Heart right ventricle (tissue), 16 donors: Measurements from ENCODE around the gene COG8. TPM values are rescaled to one million over a fixed set of nuclear protein-coding genes. Genes with fewer than 3 reads are reported as not detected.

ENCODE experiments used
- ATAC-seq, 8 donors: fragments of 200-7000 bp; cut with Tn5 transposase; one replicate each; pipeline ENCODE4 v1.9.1; 2020; ENCODE audit warnings: mild to moderate bottlenecking in 8 of 8, moderate library complexity in 8 of 8, moderate number of reproducible peaks in 1 of 8
- DNase-seq, 2 donors: peaks; one replicate each; pipeline ENCODE4 v3.0.0-alpha.2; 2020
- H3K27ac ChIP-seq, 10 donors: fragments of 200-600 bp; sonication (generic) in 2 of 10; one replicate each; pipeline versions ENCODE4 v1.5.0 to v1.8.0; 2020 to 2022; ENCODE audit warnings: mild to moderate bottlenecking in 3 of 10
- H3K27me3 ChIP-seq, 7 donors: fragments of 200-600 bp; one replicate each; pipeline ENCODE4 v1.8.0; 2021 to 2022; ENCODE audit warnings: mild to moderate bottlenecking in 2 of 7
- H3K36me3 ChIP-seq, 9 donors: fragments of 200-600 bp; sonication (generic) in 1 of 9; one replicate each; pipeline versions ENCODE4 v1.5.0 to v1.8.0; 2020 to 2022; ENCODE audit warnings: mild to moderate bottlenecking in 2 of 9
- H3K4me1 ChIP-seq, 9 donors: fragments of 200-600 bp; sonication (generic) in 1 of 9; one replicate each; pipeline versions ENCODE4 v1.5.0 to v1.8.0; 2020 to 2022; ENCODE audit warnings: mild to moderate bottlenecking in 4 of 9
- H3K4me3 ChIP-seq, 10 donors: fragments of 200-600 bp; sonication (generic) in 2 of 10; one replicate each; pipeline versions ENCODE4 v1.5.0 to v1.8.0; 2020 to 2022; ENCODE audit warnings: mild to moderate bottlenecking in 7 of 10, moderate library complexity in 2 of 10
- H3K9me3 ChIP-seq, 11 donors: fragments of 200-600 bp in 10 of 11; sonication (generic) in 2 of 11; one replicate each; pipeline versions ENCODE4 v1.5.0 to v1.8.0; 2013 to 2022; ENCODE audit warnings: mild to moderate bottlenecking in 2 of 11, control low read depth in 1 of 11, moderate library complexity in 1 of 11
- CTCF ChIP-seq, 9 donors: fragments of 200-600 bp; sonication (generic) in 2 of 9; IDR thresholded peaks; one replicate each; pipeline versions ENCODE4 v1.5.0 to v1.8.0; 2021 to 2022; ENCODE audit warnings: antibody characterized with exemption in 9 of 9, mild to moderate bottlenecking in 5 of 9, moderate library complexity in 1 of 9
- WGBS, 2 donors: extraction: QIAGEN DNeasy Blood & Tissue Kit; methylation state at CpG; one replicate each; pipeline ENCODE4 v1.1.7; 2013; ENCODE audit warnings: inconsistent platforms in 1 of 2; 5-methylcytosine and 5-hydroxymethylcytosine counted together
- intact Hi-C, 10 donors: fragments of 100-400 bp; cut with DNase I; formaldehyde crosslinking; loops; one replicate each; pipeline versions ENCODE4 v1.11.1 to v1.14.2; 2022
- polyA plus RNA-seq, 2 donors: library from polyadenylated mRNA; stranded (reverse); fragments of 200-250 nt; gene quantifications; one replicate each; pipeline ENCODE4 v1.2.3, GENCODE V29; 2013
- total RNA-seq, 10 donors: library from RNA; stranded (reverse); fragmentation: NEBNext Ultra II Directional in 3 of 10; extraction: Animal tissue kit (Norgen Biotek cat#: 25700) in 3 of 10; gene quantifications; one replicate each; pipeline versions ENCODE4 v1.2.1 to v1.2.4, GENCODE V29; 2021 to 2023
- donor health status: Arrhythmogenic right ventricular cardiomyopathy.
- donor health status: ischemic (EF 13 %, LVEDD 7.1; RV severe dilation, severe dysfunction).
- donor health status: healthy with polysubstance abuse.
- donor health status: DM: no; HTN: yes; CAD: no.
- donor health status: DM: no; HTN: no; CAD: no.
- donor health status: ischemic (EF 25% LVEDD 6.9; RV normal size, moderate dysfunction).
- donor health status: ischemic (EF 25% LVEDD 5.7; RV mildly dilated, moderate dysfunction).
- donor health status: healthy.
- donor health status: DM: yes; HTN: yes; CAD: no.
- donor health status: Ischemic cardiomyopathy.
- donor health status: ischemic (EF 35%, LVEDD 5.7; RV mildly dilated, moderate dysfunction).
- donor health status: nonischemic (EF 11% LVEDD 7.7; RV severe dilation, severe dysfunction).
- donor health status: DM: yes; HTN: yes; CAD: no.
- donor health status: PGD.
- donor health status: ischemic (EF 29% LVEDD 5.4; RV normal size, mild dysfunction).
- donor health status: nonischemic (EF 23%, LVEDD 6.1; RV moderate dilation, normal function).

COG8 gene
- total and polyA plus RNA-seq, 12 donors, result 15.7 to 29.1 (median 23.1) TPM

DNA sequence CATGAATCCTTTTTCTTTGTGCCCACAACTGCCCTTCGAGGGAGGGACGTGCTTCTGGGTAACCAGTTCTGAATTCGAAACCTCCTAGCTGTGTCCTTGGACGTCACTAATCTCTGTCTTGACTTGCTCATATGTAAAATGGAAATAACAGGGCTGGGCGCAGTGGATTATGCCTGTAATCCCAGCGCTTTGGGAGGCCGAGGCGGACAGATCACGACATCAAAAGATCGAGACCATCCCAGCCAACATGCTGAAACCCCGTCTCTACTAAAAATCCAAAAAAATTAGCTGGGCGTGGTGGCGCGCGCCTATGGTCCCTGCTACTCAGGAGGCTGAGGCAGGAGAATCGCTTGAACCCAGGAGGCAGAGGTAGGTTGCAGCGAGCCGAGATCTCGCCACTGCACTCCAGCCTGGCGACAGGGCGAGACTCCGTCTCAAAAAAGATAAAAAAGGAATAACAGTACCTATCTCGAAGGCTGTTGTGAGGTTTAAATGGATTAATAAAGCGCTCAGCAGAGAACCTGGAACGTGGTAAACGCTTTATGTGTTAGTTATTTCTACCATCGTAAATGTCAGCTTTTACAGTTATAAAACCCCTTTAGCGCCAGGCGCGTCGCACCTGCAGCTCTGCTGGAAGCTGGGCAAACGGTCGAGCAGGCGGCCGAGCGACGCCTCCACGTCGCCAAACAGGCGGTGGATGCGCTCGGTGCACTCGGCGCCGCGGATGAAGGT, 641 bp downstream of the COG8 start:
- no peak for TF ChIP-seq CTCF (IDR thresholded peaks at IDR 0.05)
- intact Hi-C loops, result loop anchor here in 2 of 10 donors (1.0 to 2.0 kb wide), 2 partner anchors 27 to 28 kb away; partner anchors contain the start of gene VPS4A (in 2 of the 2)
- 16 to 20% methylated on average over 46 of the region's 46 CpGs for WGBS, 2 donors
- no peaks in the 10 kb centered on the region for H3K9me3 ChIP-seq
- H3K27me3 ChIP-seq, result no peaks in the 10 kb centered on the region
- peaks cover 0 to 38% (median 29%) of the 10 kb centered on the region in 9 donors for H3K4me1 ChIP-seq
- ATAC-seq (no peak), DNase-seq (no peak)
- peak overlapping the region; percentile 69 to 97 (median 80) for H3K4me3 ChIP-seq
- peak overlapping the region; percentile 42 to 94 (median 88) for H3K27ac ChIP-seq
- H3K36me3 ChIP-seq, result peaks cover 0 to 64% (median 46%) of the 10 kb centered on the region in 9 donors

GRCh38 chr16:69334696-69335095, 4.7 kb downstream of the COG8 start:
- Histone ChIP-seq H3K4me1 (peaks cover 3 to 34% (median 29%) of the 10 kb centered on the region in 9 donors), H3K36me3 (peaks cover 0 to 55% (median 42%) of the 10 kb centered on the region in 9 donors), H3K27ac (no peak overlapping the region), H3K27me3 (no peaks in the 10 kb centered on the region), H3K4me3 (no peak overlapping the region), H3K9me3 (no peaks in the 10 kb centered on the region)
- no peak for TF ChIP-seq CTCF (IDR thresholded peaks at IDR 0.05)
- DNase-seq (no peak), ATAC-seq (no peak)
- 93 to 95% methylated on average over 9 of the region's 9 CpGs for WGBS, 2 donors
- intact Hi-C loops, result no loop called here

- H3K27ac ChIP-seq, result peak within 1 kb of the TSS; percentile 70 to 97 (median 92)
- H3K4me1 ChIP-seq, result peaks cover 3 to 59% (median 51%) of the 10 kb centered on the region in 9 donors
- peak within 1 kb of the TSS; percentile 69 to 99 (median 90) for H3K4me3 ChIP-seq
- 1% methylated on average over 90 to 93 of the region's 93 CpGs for WGBS, 2 donors
- DNase-seq (peak; percentile 95), ATAC-seq (peak; percentile 97 to 99 (median 98))
- intact Hi-C loops, result no loop called here
- peaks cover 0 to 74% (median 46%) of the 10 kb centered on the region in 9 donors for H3K36me3 ChIP-seq
- peak in 2 of 9 donors; percentile 19 to 37 for TF ChIP-seq CTCF (IDR thresholded peaks at IDR 0.05)
- no peaks in the 10 kb centered on the region for H3K27me3 ChIP-seq
- no peaks in the 10 kb centered on the region for H3K9me3 ChIP-seq
Observed at GRCh38 chr16:69330286-69331109, 8.9 kb downstream of the COG8 start, which contains the start of gene PDF. Gene PDF (minus strand): TSS chr16:69330588. CDS start chr16:69330570, 18 bp downstream.
